Measurements from ENCODE around the gene LTN1. TPM values are rescaled to one million over a fixed set of nuclear protein-coding genes. Genes with fewer than 3 reads are reported as not detected.
A peak's percentile ranks its signal among the peaks of the same experiment; 100 is the strongest.

LTN1 gene
- total RNA-seq, 1 donor from 2014 or later, result 27.1 TPM

GRCh38 chr21:28899220-28899619 lies 93.5 kb downstream of the LTN1 start:
- no peak overlapping the region for H3K4me3 ChIP-seq (ENCODE audit: low read length in 3 of 3)
- no peaks in the 10 kb centered on the region for H3K4me1 ChIP-seq (ENCODE audit: control insufficient read depth in 3 of 3, insufficient read depth in 3 of 3, low read length in 3 of 3)
- no peaks in the 10 kb centered on the region for H3K27me3 ChIP-seq (ENCODE audit: control insufficient read depth in 3 of 3, insufficient read depth in 3 of 3, low read length in 3 of 3)
- no peaks in the 10 kb centered on the region for H3K9me3 ChIP-seq (ENCODE audit: control insufficient read depth in 3 of 3, low read length in 3 of 3)
- H3K27ac ChIP-seq (ENCODE audit: low read depth, low read length), result no peak overlapping the region
- H3K9ac ChIP-seq (ENCODE audit: low read depth in 1 of 3, low read length in 3 of 3), result no peak overlapping the region
- no peaks in the 10 kb centered on the region for H3K36me3 ChIP-seq (ENCODE audit: control insufficient read depth in 3 of 3, insufficient read depth in 3 of 3, low read length in 3 of 3)

DNA sequence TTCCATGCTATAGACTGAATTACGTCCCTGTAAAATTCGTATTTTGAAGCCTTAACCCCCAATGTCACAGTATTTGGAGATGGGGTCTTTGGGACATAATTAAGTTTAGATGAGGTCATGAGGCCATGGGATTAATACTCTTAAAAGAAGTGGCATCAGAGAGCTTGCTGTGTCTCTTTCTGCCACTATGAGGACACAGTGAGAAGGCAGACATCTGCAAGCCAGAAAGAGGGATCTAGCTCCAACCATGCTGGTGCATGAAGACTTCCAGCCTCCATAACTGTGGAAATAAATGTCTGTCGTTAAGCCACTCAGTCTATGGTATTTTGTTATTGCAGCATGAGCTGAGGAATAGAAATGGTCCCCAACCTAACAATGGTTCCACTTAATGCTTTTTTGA lies 99.0 kb downstream of the LTN1 start:
- no peak overlapping the region for H3K4me3 ChIP-seq (ENCODE audit: low read length in 3 of 3)
- no peaks in the 10 kb centered on the region for H3K9me3 ChIP-seq (ENCODE audit: control insufficient read depth in 3 of 3, low read length in 3 of 3)
- H3K27ac ChIP-seq (ENCODE audit: low read depth, low read length), result no peak overlapping the region
- H3K9ac ChIP-seq (ENCODE audit: low read depth in 1 of 3, low read length in 3 of 3), result no peak overlapping the region
- H3K27me3 ChIP-seq (ENCODE audit: control insufficient read depth in 3 of 3, insufficient read depth in 3 of 3, low read length in 3 of 3), result no peaks in the 10 kb centered on the region
- no peaks in the 10 kb centered on the region for H3K4me1 ChIP-seq (ENCODE audit: control insufficient read depth in 3 of 3, insufficient read depth in 3 of 3, low read length in 3 of 3)
- H3K36me3 ChIP-seq (ENCODE audit: control insufficient read depth in 3 of 3, insufficient read depth in 3 of 3, low read length in 3 of 3), result no peaks in the 10 kb centered on the region

- no peak overlapping the region for H3K27ac ChIP-seq (ENCODE audit: low read depth, low read length)
- H3K4me1 ChIP-seq (ENCODE audit: control insufficient read depth in 3 of 3, insufficient read depth in 3 of 3, low read length in 3 of 3), result no peaks in the 10 kb centered on the region
- H3K36me3 ChIP-seq (ENCODE audit: control insufficient read depth in 3 of 3, insufficient read depth in 3 of 3, low read length in 3 of 3), result no peaks in the 10 kb centered on the region
- H3K4me3 ChIP-seq (ENCODE audit: low read length in 3 of 3), result no peak overlapping the region
- H3K9ac ChIP-seq (ENCODE audit: low read depth in 1 of 3, low read length in 3 of 3), result no peak overlapping the region
- H3K9me3 ChIP-seq (ENCODE audit: control insufficient read depth in 3 of 3, low read length in 3 of 3), result no peaks in the 10 kb centered on the region
- H3K27me3 ChIP-seq (ENCODE audit: control insufficient read depth in 3 of 3, insufficient read depth in 3 of 3, low read length in 3 of 3), result no peaks in the 10 kb centered on the region
Measured at GRCh38 chr21:28892199-28893111, 100.2 kb downstream of the LTN1 start.

DNA sequence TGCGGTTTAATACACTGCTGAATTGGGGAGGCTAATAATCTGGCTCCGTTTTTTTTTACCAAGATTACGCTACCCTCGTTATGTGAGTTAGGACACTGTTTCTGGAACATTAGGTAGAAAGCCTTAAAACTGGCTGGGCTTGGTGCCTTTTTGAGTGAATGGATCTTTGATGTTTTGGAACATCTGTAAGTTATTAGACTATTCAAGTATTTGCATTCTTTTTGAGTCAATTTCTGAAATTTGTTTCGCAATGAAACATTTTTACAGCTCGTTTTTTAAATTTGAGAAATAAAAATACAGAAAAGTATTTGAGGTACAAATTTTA lies 106.9 kb downstream of the LTN1 start:
- H3K27ac ChIP-seq (ENCODE audit: low read depth, low read length), result peak overlapping the region; percentile 86

GRCh38 chr21:28884976-28885852 lies 107.5 kb downstream of the LTN1 start:
- Histone ChIP-seq H3K36me3 (ENCODE audit: control insufficient read depth in 3 of 3, insufficient read depth in 3 of 3, low read length in 3 of 3) (peaks cover 2 to 17% (median 15%) of the 10 kb centered on the region in 3 donors), H3K4me1 (ENCODE audit: control insufficient read depth in 3 of 3, insufficient read depth in 3 of 3, low read length in 3 of 3) (peaks cover 5 to 9% (median 8%) of the 10 kb centered on the region in 3 donors), H3K4me3 (ENCODE audit: low read length in 3 of 3) (peak overlapping the region; percentile 89 to 96 (median 92)), H3K9ac (ENCODE audit: low read depth in 1 of 3, low read length in 3 of 3) (peak overlapping the region; percentile 84 to 94 (median 90)), H3K27ac (ENCODE audit: low read depth, low read length) (peak overlapping the region; percentile 86), H3K9me3 (ENCODE audit: control insufficient read depth in 3 of 3, low read length in 3 of 3) (no peaks in the 10 kb centered on the region), H3K27me3 (ENCODE audit: control insufficient read depth in 3 of 3, insufficient read depth in 3 of 3, low read length in 3 of 3) (no peaks in the 10 kb centered on the region)

More for the DNA sequence above, 106.9 kb downstream of the LTN1 start:
- Histone ChIP-seq H3K36me3 (ENCODE audit: control insufficient read depth in 3 of 3, insufficient read depth in 3 of 3, low read length in 3 of 3) (peaks cover 2 to 17% (median 15%) of the 10 kb centered on the region in 3 donors), H3K27me3 (ENCODE audit: control insufficient read depth in 3 of 3, insufficient read depth in 3 of 3, low read length in 3 of 3) (no peaks in the 10 kb centered on the region), H3K4me3 (ENCODE audit: low read length in 3 of 3) (no peak overlapping the region), H3K9me3 (ENCODE audit: control insufficient read depth in 3 of 3, low read length in 3 of 3) (no peaks in the 10 kb centered on the region), H3K4me1 (ENCODE audit: control insufficient read depth in 3 of 3, insufficient read depth in 3 of 3, low read length in 3 of 3) (peaks cover 5 to 9% (median 8%) of the 10 kb centered on the region in 3 donors), H3K9ac (ENCODE audit: low read depth in 1 of 3, low read length in 3 of 3) (no peak overlapping the region)

GRCh38 chr21:28884481-28884880 lies 108.2 kb downstream of the LTN1 start:
- H3K9me3 ChIP-seq (ENCODE audit: control insufficient read depth in 3 of 3, low read length in 3 of 3), result no peaks in the 10 kb centered on the region
- peaks cover 2 to 17% (median 15%) of the 10 kb centered on the region in 3 donors for H3K36me3 ChIP-seq (ENCODE audit: control insufficient read depth in 3 of 3, insufficient read depth in 3 of 3, low read length in 3 of 3)
- peaks cover 5 to 9% (median 8%) of the 10 kb centered on the region in 3 donors for H3K4me1 ChIP-seq (ENCODE audit: control insufficient read depth in 3 of 3, insufficient read depth in 3 of 3, low read length in 3 of 3)
- H3K9ac ChIP-seq (ENCODE audit: low read depth in 1 of 3, low read length in 3 of 3), result peak overlapping the region; percentile 84 to 94 (median 90)
- peak overlapping the region; percentile 89 to 96 (median 92) for H3K4me3 ChIP-seq (ENCODE audit: low read length in 3 of 3)
- H3K27me3 ChIP-seq (ENCODE audit: control insufficient read depth in 3 of 3, insufficient read depth in 3 of 3, low read length in 3 of 3), result no peaks in the 10 kb centered on the region
- H3K27ac ChIP-seq (ENCODE audit: low read depth, low read length), result peak overlapping the region; percentile 86

DNA sequence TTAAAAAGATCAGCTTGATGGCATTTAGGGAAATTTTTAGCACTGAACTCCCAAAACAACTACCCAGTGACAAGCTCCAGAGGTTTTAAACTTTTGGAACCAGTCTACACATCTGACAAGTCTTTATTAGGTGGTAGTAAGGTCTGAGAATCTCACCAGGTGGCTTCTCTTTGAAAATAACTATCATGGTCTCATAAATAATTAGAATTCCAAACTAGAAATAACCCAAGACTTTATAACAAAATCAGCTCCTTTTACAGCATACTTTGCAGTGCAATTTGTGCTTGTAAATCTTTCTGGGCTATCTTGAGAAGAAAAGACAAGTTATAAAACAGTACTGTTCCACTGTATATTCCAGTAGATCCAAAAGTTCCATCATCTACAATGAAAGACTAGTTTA lies 108.7 kb downstream of the LTN1 start:
- Histone ChIP-seq H3K9ac (ENCODE audit: low read depth in 1 of 3, low read length in 3 of 3) (peak overlapping the region in 1 of 3 donors; percentile 94), H3K27ac (ENCODE audit: low read depth, low read length) (no peak overlapping the region), H3K27me3 (ENCODE audit: control insufficient read depth in 3 of 3, insufficient read depth in 3 of 3, low read length in 3 of 3) (no peaks in the 10 kb centered on the region)

DNA sequence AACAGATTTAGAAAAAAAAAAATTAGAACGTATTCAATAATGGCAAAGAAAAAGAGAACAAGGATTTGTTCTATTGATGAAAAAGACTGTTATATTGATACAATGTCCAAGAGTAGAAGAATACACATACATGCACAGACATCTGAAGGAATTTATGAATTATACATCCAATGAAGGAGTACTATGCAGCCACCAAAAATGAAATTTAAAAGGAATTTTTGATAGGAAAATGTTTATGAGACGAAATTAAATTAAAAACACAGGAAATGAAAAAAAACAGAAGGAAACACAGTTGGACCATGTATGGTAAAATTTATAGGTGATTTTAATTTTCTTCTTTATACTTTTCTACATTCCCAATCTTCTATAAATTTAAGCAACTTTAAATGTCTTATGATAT lies 110.3 kb downstream of the LTN1 start:
- peaks cover 5 to 9% (median 8%) of the 10 kb centered on the region in 3 donors for H3K4me1 ChIP-seq (ENCODE audit: control insufficient read depth in 3 of 3, insufficient read depth in 3 of 3, low read length in 3 of 3)
- no peak overlapping the region for H3K9ac ChIP-seq (ENCODE audit: low read depth in 1 of 3, low read length in 3 of 3)
- H3K36me3 ChIP-seq (ENCODE audit: control insufficient read depth in 3 of 3, insufficient read depth in 3 of 3, low read length in 3 of 3), result peaks cover 2 to 21% (median 17%) of the 10 kb centered on the region in 3 donors
- H3K27ac ChIP-seq (ENCODE audit: low read depth, low read length), result no peak overlapping the region
- no peaks in the 10 kb centered on the region for H3K9me3 ChIP-seq (ENCODE audit: control insufficient read depth in 3 of 3, low read length in 3 of 3)
- H3K27me3 ChIP-seq (ENCODE audit: control insufficient read depth in 3 of 3, insufficient read depth in 3 of 3, low read length in 3 of 3), result no peaks in the 10 kb centered on the region
- no peak overlapping the region for H3K4me3 ChIP-seq (ENCODE audit: low read length in 3 of 3)

More for the DNA sequence above, 108.7 kb downstream of the LTN1 start:
- Histone ChIP-seq H3K4me1 (ENCODE audit: control insufficient read depth in 3 of 3, insufficient read depth in 3 of 3, low read length in 3 of 3) (peaks cover 5 to 9% (median 8%) of the 10 kb centered on the region in 3 donors), H3K36me3 (ENCODE audit: control insufficient read depth in 3 of 3, insufficient read depth in 3 of 3, low read length in 3 of 3) (peaks cover 2 to 17% (median 15%) of the 10 kb centered on the region in 3 donors), H3K9me3 (ENCODE audit: control insufficient read depth in 3 of 3, low read length in 3 of 3) (no peaks in the 10 kb centered on the region), H3K4me3 (ENCODE audit: low read length in 3 of 3) (peak overlapping the region in 1 of 3 donors; percentile 96)

All from skeletal muscle tissue (tissue), 4 donors.